Testis (tissue), 3 donors: Measurements from ENCODE around the gene C11orf68. TPM values are rescaled to one million over a fixed set of nuclear protein-coding genes. Genes with fewer than 3 reads are reported as not detected.
A peak's percentile ranks its signal among the peaks of the same experiment; 100 is the strongest.

Experiments
- DNase-seq: peaks from one replicate; pipeline ENCODE4 v3.0.0-alpha.2; 2019
- H3K27ac ChIP-seq, 2 donors: fragments of 200-600 bp; sonication (generic); one replicate each; pipeline ENCODE4 v1.5.1; 2019
- H3K27me3 ChIP-seq: fragments of 200-600 bp; sonication (generic); one replicate; pipeline ENCODE4 v1.5.1; 2019
- H3K36me3 ChIP-seq: fragments of 200-600 bp; sonication (generic); one replicate; pipeline ENCODE4 v1.5.1; 2017; ENCODE audit warnings: low read depth; ENCODE audit errors: missing control alignments
- H3K4me1 ChIP-seq: fragments of 200-600 bp; sonication (generic); one replicate; pipeline ENCODE4 v1.5.1; 2019
- H3K4me3 ChIP-seq, 2 donors: fragments of 200-600 bp; sonication (generic); one replicate each; pipeline ENCODE4 v1.5.1; 2017 to 2019
- H3K9me3 ChIP-seq: fragments of 200-600 bp; sonication (generic); one replicate; pipeline ENCODE4 v1.5.1; 2017
- CTCF ChIP-seq, 3 experiments: fragments of 450-650 bp in 2 of 3; fragments of 200-600 bp in 1 of 3; sonication (generic) in 1 of 3; IDR thresholded peaks; one replicate each; pipeline ENCODE4 v1.5.1; 2016 to 2019; ENCODE audit warnings: antibody characterized with exemption in 3 of 3, mild to moderate bottlenecking in 2 of 3, moderate library complexity in 1 of 3
- POLR2A ChIP-seq: fragments of 450-650 bp; IDR thresholded peaks from one replicate; pipeline ENCODE4 v1.6.1; 2017; ENCODE audit warnings: antibody characterized with exemption, mild to moderate bottlenecking, moderate library complexity
- WGBS, 2 donors: methylation state at CpG; one replicate each; pipeline ENCODE4 v1.1.5; 2018; 5-methylcytosine and 5-hydroxymethylcytosine counted together
- intact Hi-C: fragments of 100-400 bp; cut with DNase I; formaldehyde crosslinking; loops from one replicate; pipeline ENCODE4 v1.15.1; 2023; ENCODE audit warnings: low total_unique reads
- polyA plus RNA-seq: library from polyadenylated mRNA; stranded (reverse); fragments of 350-450 nt; fragmentation: Illumina TruSeq; extraction: RNeasy Lipid Tissue Mini Kit (QIAGEN cat#74804); gene quantifications from one replicate; pipeline ENCODE4 v1.2.3, GENCODE V29; 2014; ENCODE audit warnings: low read depth, low replicate concordance; ENCODE audit not compliant: insufficient read depth
- total RNA-seq, 2 donors: library from RNA; depleted of rRNA; stranded (reverse); fragments of >200 nt; gene quantifications; one replicate each; pipeline ENCODE4 v1.2.3, GENCODE V29; 2016

The C11orf68 gene
- total and polyA plus RNA-seq, 3 donors from 2014 or later = 54.4 to 89.2 (median 54.8) TPM

GRCh38 chr11:65919573-65920371 is 910 bp upstream of the C11orf68 start:
- no peaks in the 10 kb centered on the region for H3K9me3 ChIP-seq
- H3K27ac ChIP-seq = peak overlapping the region; percentile 88 to 97
- H3K27me3 ChIP-seq = no peaks in the 10 kb centered on the region
- WGBS, 2 donors = 0% methylated on average over 60 of the region's 60 CpGs; no CpG with 5 or more reads in 1 of the 2 donors
- intact Hi-C loops = no loop called here
- no peaks in the 10 kb centered on the region for H3K36me3 ChIP-seq
- TF ChIP-seq CTCF (IDR thresholded peaks at IDR 0.05) (no peak), POLR2A (no peak)
- peak overlapping the region; percentile 85 to 98 for H3K4me3 ChIP-seq
- peak; percentile 54 for DNase-seq
- H3K4me1 ChIP-seq = peaks cover 44% of the 10 kb centered on the region

GRCh38 chr11:65919141-65919572 is 295 bp upstream of the C11orf68 start, which contains the start of gene DRAP1:
DRAP1 (plus strand) TSS chr11:65919426; CDS start chr11:65919502, 76 bp downstream.
- no peak for TF ChIP-seq POLR2A
- TF ChIP-seq CTCF (IDR thresholded peaks at IDR 0.05) = no peak
- intact Hi-C loops = no loop called here
- Histone ChIP-seq H3K27me3 (no peaks in the 10 kb centered on the region), H3K4me1 (peaks cover 45% of the 10 kb centered on the region), H3K4me3 (peak within 1 kb of the TSS; percentile 98 to 100), H3K9me3 (no peaks in the 10 kb centered on the region), H3K27ac (peak within 1 kb of the TSS; percentile 88 to 97), H3K36me3 (no peaks in the 10 kb centered on the region)
- peak; percentile 99 for DNase-seq
- 1% methylated on average over 53 of the region's 59 CpGs; no CpG with 5 or more reads in 1 of the 2 donors for WGBS, 2 donors

- Histone ChIP-seq H3K4me1 (peaks cover 45% of the 10 kb centered on the region), H3K36me3 (no peaks in the 10 kb centered on the region), H3K9me3 (no peaks in the 10 kb centered on the region), H3K27ac (peak overlapping the region; percentile 80 to 97), H3K4me3 (peak overlapping the region; percentile 98 to 100), H3K27me3 (no peaks in the 10 kb centered on the region)
- intact Hi-C loops = no loop called here
- no peak for TF ChIP-seq POLR2A
- WGBS, 2 donors = 65 to 68% methylated on average over 8 to 35 of the region's 35 CpGs
- no peak for DNase-seq
Observed at GRCh38 chr11:65917434-65918210, 1.2 kb downstream of the C11orf68 start.

GRCh38 chr11:65917077-65917433 is 1.8 kb downstream of the C11orf68 start:
- Histone ChIP-seq H3K27ac (peak overlapping the region in 1 of 2 donors; percentile 97), H3K27me3 (no peaks in the 10 kb centered on the region), H3K36me3 (no peaks in the 10 kb centered on the region), H3K9me3 (no peaks in the 10 kb centered on the region), H3K4me1 (peaks cover 46% of the 10 kb centered on the region), H3K4me3 (no peak overlapping the region)
- 84 to 90% methylated on average over 3 of the region's 3 CpGs for WGBS, 2 donors
- DNase-seq = no peak
- intact Hi-C loops = no loop called here
- TF ChIP-seq POLR2A (no peak), CTCF (IDR thresholded peaks at IDR 0.05) (no peak)

GRCh38 chr11:65916391-65916790 is 2.5 kb downstream of the C11orf68 start:
- Histone ChIP-seq H3K4me3 (no peak overlapping the region), H3K36me3 (no peaks in the 10 kb centered on the region), H3K9me3 (no peaks in the 10 kb centered on the region), H3K27ac (peak overlapping the region; percentile 6 to 97), H3K4me1 (peaks cover 53% of the 10 kb centered on the region), H3K27me3 (no peaks in the 10 kb centered on the region)
- TF ChIP-seq POLR2A (no peak), CTCF (IDR thresholded peaks at IDR 0.05) (no peak)
- no peak for DNase-seq
- WGBS, 2 donors = 69 to 78% methylated on average over 7 of the region's 7 CpGs
- intact Hi-C loops = no loop called here
